Spleen (tissue), 11 donors: ENCODE results near the gene ZER1. TPM values are rescaled to one million over a fixed set of nuclear protein-coding genes. Genes with fewer than 3 reads are reported as not detected.

ENCODE experiments used
- DNase-seq: peaks from one replicate; pipeline ENCODE4 v3.0.0-alpha.2; 2020
- H3K27ac ChIP-seq, 8 donors: fragments of 200-600 bp; sonication (generic) in 7 of 8; 1 replicate in 4 of 8; 2 replicates in 4 of 8; pipeline versions ENCODE4 v1.5.0 to v1.8.0; 2016 to 2021; ENCODE audit warnings: inconsistent platforms in 4 of 8, mild to moderate bottlenecking in 4 of 8, moderate library complexity in 1 of 8
- H3K27me3 ChIP-seq, 7 donors: fragments of 200-600 bp; sonication (generic) in 6 of 7; replicated peaks in 1 of 7; 1 replicate in 4 of 7; 2 replicates in 3 of 7; pipeline versions ENCODE4 v1.5.0 to v1.8.0; 2016 to 2021; ENCODE audit warnings: inconsistent platforms in 3 of 7, mild to moderate bottlenecking in 1 of 7
- H3K36me3 ChIP-seq, 6 donors: fragments of 200-600 bp; sonication (generic) in 5 of 6; 1 replicate in 4 of 6; 2 replicates in 2 of 6; pipeline versions ENCODE4 v1.5.0 to v1.8.0; 2016 to 2021; ENCODE audit warnings: inconsistent platforms in 2 of 6
- H3K4me1 ChIP-seq, 6 donors: fragments of 200-600 bp; sonication (generic) in 5 of 6; 1 replicate in 3 of 6; 2 replicates in 3 of 6; pipeline versions ENCODE4 v1.5.0 to v1.8.0; 2016 to 2021; ENCODE audit warnings: inconsistent platforms in 3 of 6
- H3K4me3 ChIP-seq, 8 donors: fragments of 200-600 bp; sonication (generic) in 7 of 8; 1 replicate in 4 of 8; 2 replicates in 4 of 8; pipeline versions ENCODE4 v1.5.0 to v1.8.0; 2016 to 2021; ENCODE audit warnings: inconsistent platforms in 4 of 8, mild to moderate bottlenecking in 4 of 8, moderate library complexity in 2 of 8
- H3K9me3 ChIP-seq, 8 donors: fragments of 200-600 bp; sonication (generic) in 7 of 8; 1 replicate in 4 of 8; 2 replicates in 4 of 8; pipeline versions ENCODE4 v1.5.0 to v1.8.0; 2016 to 2021; ENCODE audit warnings: inconsistent platforms in 4 of 8
- POLR2A ChIP-seq, 3 donors: fragments of 450-650 bp; IDR thresholded peaks; one replicate each; pipeline ENCODE4 v1.5.1; 2017; ENCODE audit warnings: antibody characterized with exemption in 3 of 3, mild to moderate bottlenecking in 1 of 3
- POLR2AphosphoS5 ChIP-seq, 3 donors: sonication (generic); formaldehyde crosslinking; IDR thresholded peaks; one replicate each; pipeline ENCODE4 v1.5.1; 2017; ENCODE audit warnings: antibody characterized with exemption in 3 of 3
- WGBS, 5 donors: extraction: QIAGEN DNeasy Blood & Tissue Kit in 3 of 5; methylation state at CpG; one replicate each; pipeline versions ENCODE4 v1.1.5 to v1.1.7; 2013 to 2018; 5-methylcytosine and 5-hydroxymethylcytosine counted together
- intact Hi-C: fragments of 100-400 bp; cut with DNase I; formaldehyde crosslinking; loops from one replicate; pipeline ENCODE4 v1.15.0; 2023; ENCODE audit warnings: low total_unique reads
- polyA plus RNA-seq, 3 donors: library from polyadenylated mRNA; stranded (reverse); fragments of 200-250 nt; gene quantifications; one replicate each; pipeline ENCODE4 v1.2.1, GENCODE V29; 2013
- total RNA-seq, 7 donors: library from RNA; depleted of rRNA in 3 of 7; stranded (reverse); fragments of >200 nt in 3 of 7; fragmentation: NEBNext Ultra II Directional in 4 of 7; extraction: Animal tissue kit (Norgen Biotek cat#: 25700) in 4 of 7; gene quantifications; one replicate each; pipeline versions ENCODE4 v1.1.0 to v1.2.1, GENCODE V29; 2016 to 2021
- TF ChIP-seq, protein P1 (sequence below), 11 experiments: fragments of 200-600 bp in 7 of 11; fragments of 450-650 bp in 4 of 11; sonication (generic) in 4 of 11; IDR thresholded peaks in 8 of 11; conservative IDR thresholded peaks in 3 of 11; 1 replicate in 7 of 11; 2 replicates in 4 of 11; pipeline versions ENCODE4 v1.4.0 to v1.8.0; 2016 to 2021; ENCODE audit warnings: antibody characterized with exemption in 11 of 11, inconsistent platforms in 4 of 11, mild to moderate bottlenecking in 1 of 11
- donor health status: healthy with polysubstance abuse.
- donor health status: DM: no; HTN: no; CAD: no; lungs with moderate emphysema.
- donor health status: DM: no; HTN: no; CAD: no.
- donor health status: Bipolar disorder and iron deficiency.
- donor health status: healthy.
- donor health status: DM: no; HTN: no; CAD: no.
- donor health status: DM: yes; HTN: yes; CAD: no.

Gene ZER1
- total and polyA plus RNA-seq, 10 donors, result 10.5 to 65.5 (median 35.1) TPM

DNA sequence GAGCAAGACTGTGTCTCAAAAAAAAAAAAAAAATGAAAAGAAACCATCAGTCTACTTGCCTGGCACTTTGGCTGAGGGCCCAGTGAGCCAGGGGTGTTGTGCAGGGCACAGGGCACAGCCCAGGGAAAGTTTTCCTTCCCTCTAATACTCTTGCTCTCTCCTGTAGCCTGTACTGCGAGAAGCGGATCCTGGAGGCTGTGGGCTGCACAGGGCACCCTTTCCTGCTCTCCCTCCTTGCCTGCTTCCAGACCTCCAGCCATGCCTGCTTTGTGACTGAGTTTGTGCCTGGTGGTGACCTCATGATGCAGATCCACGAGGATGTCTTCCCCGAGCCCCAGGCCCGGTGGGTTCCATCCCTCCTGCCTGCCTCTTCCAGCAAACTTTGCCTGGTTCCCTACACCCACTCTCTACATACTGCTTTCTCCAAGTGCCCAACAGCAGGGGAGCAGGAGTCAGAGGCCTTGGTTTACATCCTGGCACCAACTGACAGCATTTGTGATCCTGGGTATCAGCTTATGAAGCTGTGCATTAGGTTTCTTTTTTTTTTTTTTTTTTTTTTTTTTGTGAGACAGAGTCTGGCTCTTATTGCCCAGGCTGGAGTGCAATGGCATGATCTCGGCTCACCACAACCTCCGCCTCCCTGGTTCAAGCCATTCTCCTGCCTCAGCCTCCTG lies 55.0 kb downstream of the ZER1 start:
- peaks cover 0 to 79% (median 20%) of the 10 kb centered on the region in 6 donors for H3K36me3 ChIP-seq
- TF ChIP-seq, protein P1, sequence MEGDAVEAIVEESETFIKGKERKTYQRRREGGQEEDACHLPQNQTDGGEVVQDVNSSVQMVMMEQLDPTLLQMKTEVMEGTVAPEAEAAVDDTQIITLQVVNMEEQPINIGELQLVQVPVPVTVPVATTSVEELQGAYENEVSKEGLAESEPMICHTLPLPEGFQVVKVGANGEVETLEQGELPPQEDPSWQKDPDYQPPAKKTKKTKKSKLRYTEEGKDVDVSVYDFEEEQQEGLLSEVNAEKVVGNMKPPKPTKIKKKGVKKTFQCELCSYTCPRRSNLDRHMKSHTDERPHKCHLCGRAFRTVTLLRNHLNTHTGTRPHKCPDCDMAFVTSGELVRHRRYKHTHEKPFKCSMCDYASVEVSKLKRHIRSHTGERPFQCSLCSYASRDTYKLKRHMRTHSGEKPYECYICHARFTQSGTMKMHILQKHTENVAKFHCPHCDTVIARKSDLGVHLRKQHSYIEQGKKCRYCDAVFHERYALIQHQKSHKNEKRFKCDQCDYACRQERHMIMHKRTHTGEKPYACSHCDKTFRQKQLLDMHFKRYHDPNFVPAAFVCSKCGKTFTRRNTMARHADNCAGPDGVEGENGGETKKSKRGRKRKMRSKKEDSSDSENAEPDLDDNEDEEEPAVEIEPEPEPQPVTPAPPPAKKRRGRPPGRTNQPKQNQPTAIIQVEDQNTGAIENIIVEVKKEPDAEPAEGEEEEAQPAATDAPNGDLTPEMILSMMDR (IDR thresholded peaks at IDR 0.05 in 8 of 11, conservative IDR thresholded peaks at IDR 0.05 in 3 of 11), result no peak
- peak in 1 of 3 donors; percentile 23 for TF ChIP-seq POLR2AphosphoS5 (IDR thresholded peaks at IDR 0.05)
- no peaks in the 10 kb centered on the region for H3K9me3 ChIP-seq
- WGBS, 5 donors, result 91 to 97% (median 93%) methylated on average over 7 of the region's 7 CpGs
- peak; percentile 73 for DNase-seq
- H3K27me3 ChIP-seq, result no peaks in the 10 kb centered on the region
- H3K4me1 ChIP-seq, result peaks cover 0 to under 1% (median 0%) of the 10 kb centered on the region in 6 donors
- no peak overlapping the region for H3K27ac ChIP-seq
- intact Hi-C loops, result no loop called here
- no peak overlapping the region for H3K4me3 ChIP-seq

DNA sequence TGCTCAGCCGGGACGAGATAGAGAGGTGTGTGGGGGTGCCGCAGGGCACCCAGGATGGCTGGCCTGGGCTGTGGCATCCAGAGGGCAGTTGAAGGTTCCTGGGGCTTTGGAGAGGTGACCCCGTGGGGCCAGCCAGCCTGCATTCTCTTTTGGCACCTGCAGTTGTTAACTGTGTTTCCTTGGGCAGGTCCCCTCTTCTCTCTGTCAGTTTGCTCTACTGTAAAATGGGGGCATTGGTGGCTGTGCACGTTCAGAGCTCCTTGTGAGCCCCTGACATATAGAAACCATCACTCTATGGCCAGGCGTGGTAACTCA lies 56.3 kb downstream of the ZER1 start:
- WGBS, 5 donors, result 83 to 97% (median 85%) methylated on average over 6 of the region's 6 CpGs
- no peak for DNase-seq
- Histone ChIP-seq H3K27ac (no peak overlapping the region), H3K4me1 (no peaks in the 10 kb centered on the region), H3K36me3 (peaks cover 0 to 71% (median 6%) of the 10 kb centered on the region in 6 donors), H3K27me3 (no peaks in the 10 kb centered on the region), H3K4me3 (no peak overlapping the region), H3K9me3 (no peaks in the 10 kb centered on the region)
- intact Hi-C loops, result no loop called here
- TF ChIP-seq POLR2AphosphoS5 (IDR thresholded peaks at IDR 0.05) (no peak), POLR2A (IDR thresholded peaks at IDR 0.05) (no peak)
- TF ChIP-seq, protein P1 (IDR thresholded peaks at IDR 0.05 in 8 of 11, conservative IDR thresholded peaks at IDR 0.05 in 3 of 11), result no peak

DNA sequence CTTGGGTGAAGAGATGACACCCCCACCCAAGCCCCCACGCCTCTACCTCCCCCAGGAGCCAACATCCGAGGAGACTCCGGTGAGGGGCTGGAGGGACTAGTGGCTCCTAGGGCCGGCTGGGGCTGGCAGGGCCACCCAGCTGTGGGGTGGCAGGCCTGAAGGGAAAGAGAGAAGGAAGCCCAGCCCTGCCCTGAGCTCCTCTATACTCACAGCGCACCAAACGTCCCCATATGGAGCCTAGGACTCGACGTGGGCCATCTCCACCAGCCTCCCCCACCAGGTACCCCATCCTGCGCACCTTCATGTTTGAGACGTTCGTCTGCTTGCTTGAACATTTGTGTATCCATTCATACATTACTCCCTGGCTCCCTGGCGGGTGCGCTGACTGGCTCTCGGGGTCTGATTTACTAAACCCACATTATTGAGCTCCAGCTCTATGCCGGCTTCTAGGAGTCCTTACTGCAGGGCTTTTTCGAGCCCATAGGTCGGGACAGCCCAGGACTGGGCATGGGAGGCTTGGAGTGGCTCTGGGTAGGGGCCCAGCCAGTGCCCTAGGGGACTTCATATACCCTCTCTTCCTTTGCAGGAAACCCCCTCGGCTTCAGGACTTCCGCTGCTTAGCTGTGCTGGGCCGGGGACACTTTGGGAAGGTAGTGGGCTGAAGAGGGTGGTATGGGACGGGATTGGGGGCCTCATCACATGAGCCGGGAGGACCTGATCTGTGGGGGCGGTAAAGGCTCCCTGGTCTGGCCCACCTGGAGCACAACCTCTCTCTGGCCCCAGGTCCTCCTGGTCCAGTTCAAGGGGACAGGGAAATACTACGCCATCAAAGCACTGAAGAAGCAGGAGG lies 56.9 kb downstream of the ZER1 start:
- intact Hi-C loops, result no loop called here
- Histone ChIP-seq H3K4me1 (no peaks in the 10 kb centered on the region), H3K27ac (no peak overlapping the region), H3K9me3 (no peaks in the 10 kb centered on the region), H3K36me3 (peaks cover 0 to 70% (median under 1%) of the 10 kb centered on the region in 6 donors), H3K27me3 (no peaks in the 10 kb centered on the region), H3K4me3 (no peak overlapping the region)
- peak; percentile 48 for DNase-seq
- WGBS, 5 donors, result 89 to 93% (median 90%) methylated on average over 21 to 24 of the region's 24 CpGs
- TF ChIP-seq POLR2AphosphoS5 (IDR thresholded peaks at IDR 0.05) (no peak), POLR2A (IDR thresholded peaks at IDR 0.05) (no peak)
- TF ChIP-seq, protein P1 (IDR thresholded peaks at IDR 0.05 in 8 of 11, conservative IDR thresholded peaks at IDR 0.05 in 3 of 11), result no peak

DNA sequence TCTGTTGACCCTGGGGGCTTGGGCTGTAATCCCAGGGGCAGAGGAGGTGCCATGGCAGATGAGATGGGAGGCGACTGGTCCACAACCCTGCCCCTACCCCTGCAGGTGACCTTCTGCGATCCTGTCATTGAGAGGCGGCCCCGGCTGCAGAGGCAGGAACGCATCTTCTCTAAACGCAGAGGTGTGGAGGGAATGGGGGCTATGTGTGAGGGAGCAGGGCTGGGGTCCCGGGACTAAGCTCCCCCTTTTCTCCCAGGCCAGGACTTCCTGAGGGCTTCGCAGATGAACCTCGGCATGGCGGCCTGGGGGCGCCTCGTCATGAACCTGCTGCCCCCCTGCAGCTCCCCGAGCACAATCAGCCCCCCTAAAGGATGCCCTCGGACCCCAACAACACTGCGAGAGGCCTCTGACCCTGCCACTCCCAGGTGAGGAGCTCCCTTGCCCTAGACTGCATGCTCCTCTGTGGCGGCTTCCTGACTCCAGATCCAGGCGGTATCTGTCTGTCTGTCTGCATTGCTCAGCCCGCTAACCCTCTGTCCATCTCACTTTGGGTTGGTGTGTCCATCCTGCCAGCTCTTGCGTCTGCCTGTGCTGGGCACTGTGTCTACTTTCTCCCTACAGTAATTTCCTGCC lies 57.7 kb downstream of the ZER1 start:
- Histone ChIP-seq H3K27ac (no peak overlapping the region), H3K27me3 (no peaks in the 10 kb centered on the region), H3K9me3 (no peaks in the 10 kb centered on the region), H3K4me3 (no peak overlapping the region), H3K4me1 (no peaks in the 10 kb centered on the region), H3K36me3 (peaks cover 0 to 64% (median 0%) of the 10 kb centered on the region in 6 donors)
- intact Hi-C loops, result no loop called here
- DNase-seq, result peak; percentile 46
- TF ChIP-seq POLR2AphosphoS5 (IDR thresholded peaks at IDR 0.05) (no peak), POLR2A (IDR thresholded peaks at IDR 0.05) (no peak)
- TF ChIP-seq, protein P1 (IDR thresholded peaks at IDR 0.05 in 8 of 11, conservative IDR thresholded peaks at IDR 0.05 in 3 of 11), result no peak
- WGBS, 5 donors, result 92 to 98% (median 96%) methylated on average over 9 to 19 of the region's 19 CpGs
